Measurements from ENCODE around the gene TSLP.

TSLP gene

GRCh38 chr5:111099058-111099778 is 27.7 kb downstream of the TSLP start:
- no peak for DNase-seq

GRCh38 chr5:111106320-111106948 is 34.9 kb downstream of the TSLP start:
- DNase-seq, result no peak

GRCh38 chr5:111107371-111107770 is 35.9 kb downstream of the TSLP start:
- no peak for DNase-seq

- DNase-seq, result no peak
These were observed 40.4 kb downstream of the TSLP start for GRCh38 chr5:111111956-111112355.

GRCh38 chr5:111113678-111114077 is 42.2 kb downstream of the TSLP start:
- DNase-seq, result no peak

GRCh38 chr5:111115229-111115628 is 43.7 kb downstream of the TSLP start:
- DNase-seq, result no peak

GRCh38 chr5:111116550-111116949 is 45.0 kb downstream of the TSLP start:
- no peak for DNase-seq

GRCh38 chr5:111117136-111117535 is 45.6 kb downstream of the TSLP start:
- no peak for DNase-seq

GRCh38 chr5:111119221-111119620 is 47.7 kb downstream of the TSLP start:
- DNase-seq, result no peak

GRCh38 chr5:111119856-111120255 is 48.3 kb downstream of the TSLP start:
- no peak for DNase-seq

- DNase-seq, result no peak
These were observed 49.4 kb downstream of the TSLP start for GRCh38 chr5:111120911-111121310.

- no peak for DNase-seq
These were observed 50.4 kb downstream of the TSLP start for GRCh38 chr5:111121926-111122325.

GRCh38 chr5:111122398-111122797 is 50.9 kb downstream of the TSLP start:
- DNase-seq, result no peak

GRCh38 chr5:111124793-111125192 is 53.3 kb downstream of the TSLP start:
- no peak for DNase-seq

GRCh38 chr5:111126896-111127295 is 55.4 kb downstream of the TSLP start:
- no peak for DNase-seq
